Left forelimb (tissue), 1 donor: ENCODE results near the gene SERHL2.
"Not testable (repeated sequence)": the region's sequence is repeated elsewhere in the genome, so short reads cannot be mapped to it uniquely, and the experiment has no call there.

Source experiments
- DNase-seq: peaks from one replicate; pipeline ENCODE4 v3.0.0-alpha.2; 2018; ENCODE audit warnings: low spot score

SERHL2 gene

DNA sequence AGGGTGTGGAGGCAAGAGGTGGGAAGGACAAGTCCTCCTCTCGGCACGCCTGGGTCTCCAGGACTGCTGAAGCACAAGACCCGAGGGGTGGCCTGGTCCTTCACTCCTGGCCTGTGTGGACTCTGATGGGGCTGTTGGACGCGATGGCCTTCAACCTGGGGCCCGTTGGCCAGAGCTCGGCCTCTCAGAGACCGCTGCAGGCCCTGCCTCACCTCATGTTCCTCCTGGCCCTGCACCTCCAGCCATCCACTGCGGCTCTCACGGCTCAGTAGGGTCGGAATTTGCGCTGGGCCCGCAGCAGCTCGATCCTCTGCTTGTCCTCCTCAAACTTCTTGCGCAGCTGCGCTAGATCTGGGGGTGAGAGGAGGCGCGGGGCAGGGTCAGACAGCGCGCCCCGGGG lies 20.7 kb downstream of the SERHL2 start:
- DNase-seq: not testable (repeated sequence)

DNA sequence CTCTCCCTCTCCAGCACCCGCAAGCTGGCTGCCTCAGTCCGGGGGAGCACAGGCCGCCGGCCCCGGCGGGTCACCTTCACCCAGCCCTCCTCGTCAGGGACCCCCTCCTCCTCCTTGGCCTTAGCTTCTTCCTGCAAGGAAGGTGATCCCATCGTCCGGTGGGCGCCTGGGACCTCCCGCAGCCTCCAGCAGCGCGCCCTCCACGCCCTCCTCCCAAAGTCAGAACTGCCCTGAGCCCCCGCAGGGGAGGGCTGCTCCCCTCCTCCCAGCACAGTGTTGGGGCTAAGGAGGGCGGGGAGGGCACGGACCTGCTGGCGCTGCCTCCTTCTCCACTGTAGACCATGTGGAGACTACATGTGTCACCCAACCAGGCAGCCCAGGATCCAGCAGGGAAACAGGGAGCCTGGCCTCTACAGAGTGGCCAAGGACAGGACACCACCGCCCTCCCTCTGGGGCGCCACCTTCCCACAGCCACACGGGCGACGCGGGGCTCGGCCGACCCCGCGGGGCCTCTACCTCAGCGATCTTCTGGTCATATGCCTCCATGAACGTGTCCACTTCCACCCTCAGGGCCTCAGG lies 22.3 kb downstream of the SERHL2 start:
- not testable (repeated sequence) for DNase-seq

DNA sequence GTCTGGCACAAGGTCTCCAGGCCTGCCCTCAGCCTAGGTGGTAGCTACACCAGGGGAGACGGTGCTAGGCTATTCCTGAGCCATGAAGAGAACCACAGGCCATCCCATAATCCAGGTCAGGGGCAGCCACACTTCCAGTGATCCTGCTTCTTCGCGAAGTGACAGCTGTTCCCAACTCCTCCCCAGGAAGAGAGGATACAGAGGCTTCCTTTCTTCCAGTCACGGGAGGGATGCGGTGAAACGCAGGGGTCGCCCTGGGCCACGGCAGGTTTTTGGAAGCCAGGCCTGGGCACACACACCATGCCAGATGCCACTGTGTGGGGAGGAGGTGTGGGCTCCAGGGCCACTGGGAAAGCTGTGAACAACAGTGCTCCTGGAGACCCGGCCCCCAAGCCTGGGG lies 23.4 kb downstream of the SERHL2 start:
- not testable (repeated sequence) for DNase-seq

DNA sequence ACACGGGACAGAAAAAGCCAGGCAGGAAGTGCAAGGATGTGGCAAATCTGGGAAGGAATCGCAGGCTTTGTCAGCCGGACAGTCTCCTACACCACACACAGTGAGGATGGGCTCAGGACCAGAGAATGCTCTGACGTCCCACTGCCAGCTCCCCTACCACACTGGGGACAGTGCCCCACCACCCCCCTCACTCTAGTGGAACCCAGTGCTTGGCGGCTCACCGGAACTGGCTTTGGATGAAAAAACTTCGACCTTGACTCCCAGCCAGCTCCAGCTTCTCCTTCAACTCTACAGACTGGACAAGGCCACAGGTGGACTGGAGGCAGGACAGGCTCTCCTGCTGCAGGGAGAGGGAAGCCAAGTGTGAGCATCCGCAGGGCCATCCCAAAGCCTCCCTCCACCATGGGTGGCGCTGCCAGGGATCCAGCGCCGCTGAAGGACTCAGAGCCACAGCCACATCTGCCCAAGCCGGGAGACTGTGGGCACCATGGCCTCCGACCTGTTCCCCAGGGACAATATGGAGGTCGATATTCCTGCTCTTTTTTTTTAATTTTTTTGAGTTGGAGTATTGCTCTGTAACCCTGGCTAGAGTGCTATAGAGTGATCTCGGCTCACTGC lies 24.0 kb downstream of the SERHL2 start:
- no peak for DNase-seq

DNA sequence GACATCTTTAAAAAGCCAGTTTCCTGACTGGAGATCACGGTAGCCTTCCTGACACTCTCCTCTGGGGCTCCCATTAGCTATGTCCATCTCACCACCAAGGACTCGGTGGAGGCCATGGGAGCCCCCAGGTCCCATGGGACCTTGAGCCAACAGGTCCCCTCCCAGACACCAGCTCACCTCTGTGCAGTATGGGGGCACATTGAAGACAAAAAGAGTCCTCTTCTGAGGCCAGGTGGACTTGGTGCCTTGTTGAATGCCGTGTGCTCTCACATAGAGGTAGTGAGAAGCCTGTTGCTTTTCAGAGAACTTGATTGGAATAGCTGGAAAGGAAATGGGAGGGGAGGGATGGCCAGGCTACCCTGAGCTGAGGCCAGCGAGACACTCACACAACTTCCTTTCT lies 26.3 kb downstream of the SERHL2 start:
- not testable (repeated sequence) for DNase-seq

DNA sequence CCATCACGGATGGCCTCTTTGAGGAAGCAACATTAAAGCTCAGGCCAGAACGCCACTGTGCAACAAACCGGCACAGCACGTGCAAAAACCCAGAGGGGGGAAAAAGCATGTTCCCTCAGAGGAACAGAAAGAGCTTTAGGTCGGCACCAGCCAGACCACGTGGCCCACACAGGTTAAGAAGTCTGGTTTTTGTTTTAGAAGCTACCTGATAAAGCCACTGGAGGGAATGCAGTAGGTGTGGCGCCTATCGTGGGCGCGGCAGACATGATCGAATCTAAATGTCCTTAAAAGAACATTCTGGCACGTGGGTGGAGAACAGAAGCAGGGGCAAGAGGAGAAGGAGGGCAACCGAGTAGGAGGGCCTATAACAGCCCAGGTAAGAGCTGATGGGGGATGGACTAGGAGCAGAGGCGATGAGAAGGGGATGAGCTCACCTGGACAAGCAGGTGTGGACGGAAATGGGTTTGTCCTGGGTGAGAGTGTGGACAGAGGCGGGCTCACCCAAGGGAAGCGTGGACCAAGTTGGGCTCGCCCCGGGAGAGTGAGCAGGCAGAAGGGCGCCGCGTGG lies 27.5 kb downstream of the SERHL2 start:
- DNase-seq: not testable (repeated sequence)

DNA sequence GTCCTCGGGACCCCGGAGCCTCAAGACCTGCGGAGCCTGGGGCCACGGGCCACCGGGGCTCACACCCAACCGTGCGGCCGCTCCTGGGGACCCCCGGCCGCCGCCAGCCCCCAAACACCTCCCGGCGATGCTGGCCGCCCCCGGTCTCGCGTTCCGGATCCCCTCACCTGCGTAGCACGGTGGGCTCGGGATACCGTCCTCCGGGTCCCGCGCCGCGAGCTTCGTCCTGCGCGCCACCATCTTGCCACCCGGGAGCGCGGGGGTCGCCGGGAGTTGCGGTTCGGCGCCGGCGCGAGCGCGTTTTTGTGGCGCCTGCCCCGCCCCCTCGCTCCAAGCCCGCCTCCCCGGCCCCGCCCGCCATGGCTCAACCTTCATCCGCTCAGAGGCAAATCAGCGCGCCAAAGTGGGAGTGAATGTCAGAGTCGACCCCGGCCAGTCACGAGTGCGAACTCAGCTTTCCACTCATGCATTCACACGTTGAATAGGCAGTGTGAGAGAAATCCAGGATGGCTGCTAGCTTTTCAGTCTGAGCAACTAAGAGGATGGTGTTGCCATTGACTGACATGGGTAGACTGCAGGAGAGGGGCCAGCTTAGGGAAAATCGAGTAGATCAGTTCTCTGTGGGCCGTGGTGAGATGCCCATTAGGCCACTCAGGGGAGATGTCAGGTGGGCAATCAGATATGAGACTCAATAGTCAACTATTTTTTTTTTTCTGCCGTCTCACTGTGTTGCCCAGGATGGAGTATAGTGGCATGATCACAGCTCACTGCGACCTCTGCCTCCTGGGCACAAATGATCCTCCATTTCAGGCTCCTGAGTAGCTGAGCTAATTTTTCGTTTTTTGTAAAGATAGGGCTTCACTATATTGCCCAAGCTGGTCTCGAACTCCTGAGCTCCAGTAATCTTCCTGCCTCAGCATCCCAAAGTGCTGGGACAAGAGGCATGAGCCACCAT lies 28.3 kb downstream of the SERHL2 start:
- DNase-seq: peak; percentile 91

DNA sequence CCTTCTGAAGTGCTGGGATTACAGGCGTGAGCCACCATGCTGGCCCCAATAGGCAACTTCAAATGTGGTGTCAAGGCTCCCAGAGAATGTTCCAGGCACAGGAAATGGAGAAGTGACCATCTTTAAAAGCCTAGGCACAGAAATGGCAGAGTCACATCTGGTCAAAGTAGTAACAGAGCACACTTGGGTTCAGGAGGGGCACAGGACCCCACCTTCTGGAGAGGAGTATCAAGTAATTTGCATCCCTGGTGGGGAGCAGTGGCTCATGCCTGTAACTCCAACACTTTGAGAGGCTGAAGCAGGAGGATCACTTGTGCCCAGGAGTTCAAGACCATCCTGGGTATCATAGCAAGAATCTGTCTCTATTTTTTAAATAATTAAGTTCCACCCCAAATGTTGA lies 29.2 kb downstream of the SERHL2 start:
- DNase-seq: no peak

DNA sequence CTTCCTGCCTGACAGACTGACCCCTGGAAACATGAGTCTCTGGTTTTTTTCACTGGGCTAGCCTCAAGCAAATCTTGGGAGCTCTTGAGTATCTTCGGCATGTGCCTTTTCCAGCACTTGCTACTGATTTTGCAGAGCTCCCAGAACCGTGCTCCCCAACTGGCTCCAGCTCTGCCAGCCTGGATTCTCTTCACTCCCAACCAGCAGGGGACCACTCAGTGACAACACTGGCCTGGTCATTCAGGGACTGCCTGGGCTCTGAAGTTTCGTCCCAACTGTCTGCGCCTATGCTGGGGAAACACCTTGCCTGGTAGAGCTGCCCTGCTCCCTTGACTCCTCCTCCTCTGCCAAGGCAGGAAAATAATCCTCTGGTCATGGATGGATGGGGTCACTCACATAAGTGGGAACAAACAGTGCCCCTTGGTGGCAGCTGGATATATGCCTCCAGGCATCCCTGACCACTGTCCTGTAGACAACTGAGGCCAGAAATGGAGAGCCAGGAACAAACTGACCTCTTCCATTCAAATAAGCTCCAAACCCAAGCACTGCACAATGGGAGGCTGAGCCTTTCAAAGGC lies 30.7 kb downstream of the SERHL2 start:
- no peak for DNase-seq

DNA sequence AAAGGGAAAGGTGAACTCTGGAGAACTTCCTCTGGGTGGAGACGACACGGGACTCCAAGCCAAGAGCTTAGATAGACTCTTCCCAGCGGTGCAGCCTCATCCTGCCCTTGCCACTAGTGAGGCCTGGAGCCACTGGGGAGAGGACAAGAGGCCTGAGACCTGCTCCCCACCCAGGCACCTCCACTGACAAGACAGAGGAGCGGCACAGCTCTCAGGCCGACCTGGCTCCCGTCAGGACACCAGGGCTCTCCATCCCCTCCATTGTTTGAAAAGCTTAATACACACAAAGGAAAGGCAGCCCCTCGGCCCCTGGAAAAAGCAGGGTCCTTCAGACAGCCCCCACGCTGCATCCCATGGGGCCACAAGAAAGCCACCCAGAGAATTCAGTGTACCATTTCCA lies 31.3 kb downstream of the SERHL2 start:
- no peak for DNase-seq

DNA sequence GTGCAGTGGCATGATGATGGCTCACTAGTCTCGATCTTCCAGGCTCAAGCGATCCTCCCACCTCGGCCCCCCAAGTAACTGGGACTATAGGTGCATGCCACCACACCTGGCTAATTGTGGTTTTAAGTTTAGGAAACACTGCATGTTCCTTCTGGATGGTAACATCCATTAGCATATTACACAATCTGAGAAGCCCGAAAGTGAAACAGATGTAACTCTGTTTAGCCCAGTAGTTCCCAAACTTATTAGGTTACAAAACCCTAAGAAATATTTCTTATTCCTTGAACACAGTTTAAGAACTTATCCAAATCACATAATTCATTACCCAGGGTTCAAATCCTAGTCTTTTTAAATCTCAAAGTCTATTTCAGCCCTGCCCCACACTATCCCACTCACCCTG lies 32.6 kb downstream of the SERHL2 start:
- no peak for DNase-seq

DNA sequence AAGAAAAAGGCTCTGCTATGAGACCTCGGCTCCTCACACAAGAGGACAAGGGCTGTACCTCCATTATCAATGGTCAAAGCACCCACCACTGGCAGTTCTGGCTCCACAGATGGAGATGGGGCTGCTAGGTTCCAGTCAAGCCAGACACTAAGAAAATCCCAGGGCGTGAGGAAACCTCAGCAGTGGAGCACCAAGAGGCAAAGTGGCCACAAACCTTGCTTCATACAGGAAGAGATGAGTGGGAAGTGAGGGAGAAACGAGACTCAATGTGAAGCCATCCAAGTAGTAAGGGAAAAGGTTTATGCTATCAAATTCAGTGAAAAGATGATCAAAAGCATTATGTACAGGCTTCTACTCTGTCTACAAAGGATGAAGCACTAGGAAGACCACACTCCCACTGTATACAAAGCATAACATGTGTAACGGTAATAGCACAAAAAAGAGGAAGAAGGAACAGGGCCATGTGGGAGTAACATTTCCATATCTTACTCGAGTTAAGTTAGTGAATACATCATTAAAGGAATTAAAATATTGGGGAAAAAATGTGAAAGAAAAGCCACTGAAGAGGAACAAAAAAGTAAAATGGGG lies 33.9 kb downstream of the SERHL2 start:
- DNase-seq: no peak

DNA sequence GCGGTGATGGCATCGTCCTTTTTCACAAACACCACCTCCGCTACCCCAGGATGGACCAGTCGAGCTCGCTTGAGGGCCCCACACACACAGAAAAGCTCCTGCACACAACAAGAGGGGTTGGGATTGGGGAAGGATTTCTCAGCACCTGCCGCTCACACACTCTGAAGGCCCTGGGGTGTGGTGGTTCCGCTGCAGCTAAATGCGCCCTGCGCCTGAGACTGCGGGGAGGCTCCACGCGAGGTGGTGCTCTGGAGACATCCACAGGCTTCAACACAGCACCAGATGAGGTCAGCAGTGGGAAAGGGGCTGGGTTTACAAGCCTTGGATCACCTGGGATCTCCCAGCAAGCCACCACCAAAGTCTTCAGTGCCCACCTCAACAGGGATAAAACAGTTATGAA lies 38.2 kb downstream of the SERHL2 start:
- no peak for DNase-seq

DNA sequence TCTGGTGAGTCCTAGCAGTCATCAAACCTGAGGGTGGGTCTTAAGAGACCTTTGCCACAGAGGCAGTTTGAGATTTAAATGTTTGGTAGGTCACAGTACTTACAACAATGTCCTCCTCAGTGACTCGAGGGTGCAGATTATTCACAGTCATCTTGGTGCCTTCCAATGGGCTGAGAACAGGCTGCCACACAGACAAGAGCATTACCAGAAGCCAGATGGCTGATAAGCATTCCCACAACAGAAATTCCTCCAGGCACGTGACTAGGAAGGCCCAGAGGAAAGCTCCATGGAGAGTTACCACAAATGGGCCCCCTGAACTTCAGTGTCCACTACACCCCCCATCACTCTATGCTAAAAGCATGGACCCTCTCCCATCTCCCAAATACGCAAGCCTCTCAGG lies 41.7 kb downstream of the SERHL2 start:
- DNase-seq: no peak

DNA sequence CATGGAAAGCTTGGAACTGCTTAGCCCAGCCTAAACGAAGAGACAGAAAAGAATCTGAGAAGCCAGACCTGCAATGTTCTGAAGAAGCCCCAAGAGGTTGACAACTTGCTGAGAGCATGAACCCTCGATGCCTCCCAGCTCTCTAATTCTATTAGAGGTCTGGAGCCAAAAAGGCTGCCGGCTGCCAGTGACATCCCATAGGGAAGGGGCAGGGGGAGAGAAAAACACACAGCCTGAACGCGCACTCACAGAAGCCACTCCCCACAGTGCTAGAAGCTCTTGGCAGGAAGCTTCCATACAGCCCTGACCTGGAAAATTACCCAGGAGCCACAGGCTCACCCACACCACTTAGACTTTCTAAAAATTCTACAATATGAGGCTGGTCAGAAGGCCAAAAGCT lies 42.6 kb downstream of the SERHL2 start:
- DNase-seq: no peak

DNA sequence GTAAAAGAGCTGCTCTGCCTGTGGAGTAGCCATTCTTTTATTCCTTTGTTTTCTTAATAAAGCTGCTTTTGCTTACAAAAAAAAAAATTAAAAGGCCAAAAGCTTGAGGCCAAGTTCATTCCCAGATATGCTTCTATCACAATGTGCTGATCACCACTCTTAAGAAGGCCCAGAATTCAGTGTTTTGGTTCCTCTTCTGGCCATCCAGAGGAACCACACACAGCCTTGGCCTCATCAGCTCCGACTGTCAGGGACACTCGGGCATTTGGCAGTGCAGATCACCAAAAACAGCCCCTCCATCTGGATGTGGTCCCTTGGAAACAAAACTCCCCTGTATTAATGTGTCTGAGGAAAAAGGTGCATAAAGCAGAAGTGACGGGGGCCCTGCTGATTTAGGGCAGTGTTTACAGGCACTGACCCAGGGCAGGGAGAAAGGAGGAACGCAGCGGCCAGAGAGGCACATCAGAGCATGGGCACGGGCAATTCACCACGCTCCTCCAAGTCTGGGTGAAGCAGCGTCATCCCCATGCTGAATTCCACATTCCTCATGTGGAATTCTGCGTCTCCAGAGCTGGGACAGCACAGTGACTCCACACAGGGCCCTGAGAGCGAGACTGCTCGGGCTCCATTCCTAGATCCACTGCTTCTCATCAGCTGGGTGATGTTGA lies 43.2 kb downstream of the SERHL2 start:
- DNase-seq: no peak

DNA sequence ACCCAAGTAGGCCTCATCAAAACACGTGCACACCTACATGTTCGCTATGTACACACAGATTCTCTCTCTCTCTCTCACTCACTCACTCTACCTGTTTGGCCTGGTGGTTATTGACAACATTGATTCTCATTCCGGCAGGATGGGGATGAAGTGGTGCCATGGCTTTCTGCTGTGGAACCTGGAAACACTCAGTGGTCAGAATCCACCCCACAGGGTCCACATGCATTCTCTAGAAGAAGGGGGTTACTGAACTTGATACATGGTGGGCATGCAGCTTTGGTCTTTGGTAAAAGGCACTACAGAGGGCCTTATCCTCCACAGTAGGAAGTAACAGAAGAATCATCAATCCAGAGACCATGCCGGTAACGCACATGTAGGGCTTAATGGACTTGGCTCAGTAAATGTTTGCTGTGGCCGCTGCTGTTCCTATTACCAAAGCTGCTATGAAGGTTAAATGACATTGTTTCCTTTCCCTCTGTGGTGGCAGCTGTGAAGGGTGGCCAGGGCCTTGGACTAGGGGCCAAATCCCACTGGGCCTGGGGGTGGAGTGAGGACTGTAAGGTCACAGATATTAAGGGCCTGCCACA lies 48.2 kb downstream of the SERHL2 start:
- DNase-seq: no peak

DNA sequence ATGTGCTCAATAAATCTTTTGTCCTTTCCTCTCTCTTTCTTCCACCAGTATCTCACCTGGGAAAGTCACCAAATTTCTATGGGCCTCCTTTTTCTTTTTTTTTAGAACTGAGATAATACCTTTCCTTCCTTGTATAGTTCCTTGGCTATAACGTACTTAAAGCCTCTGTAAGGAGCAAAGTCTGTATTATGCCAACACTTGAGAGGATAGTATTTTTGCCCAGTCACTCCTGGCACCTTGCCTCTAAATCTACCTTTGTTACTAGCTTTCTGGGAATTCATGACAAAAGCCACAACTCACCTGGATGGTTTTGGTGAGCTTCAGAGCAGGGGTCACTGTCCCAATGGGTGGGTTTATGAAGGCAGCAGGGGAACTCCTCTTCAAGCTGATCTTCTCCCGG lies 48.7 kb downstream of the SERHL2 start:
- DNase-seq: no peak

DNA sequence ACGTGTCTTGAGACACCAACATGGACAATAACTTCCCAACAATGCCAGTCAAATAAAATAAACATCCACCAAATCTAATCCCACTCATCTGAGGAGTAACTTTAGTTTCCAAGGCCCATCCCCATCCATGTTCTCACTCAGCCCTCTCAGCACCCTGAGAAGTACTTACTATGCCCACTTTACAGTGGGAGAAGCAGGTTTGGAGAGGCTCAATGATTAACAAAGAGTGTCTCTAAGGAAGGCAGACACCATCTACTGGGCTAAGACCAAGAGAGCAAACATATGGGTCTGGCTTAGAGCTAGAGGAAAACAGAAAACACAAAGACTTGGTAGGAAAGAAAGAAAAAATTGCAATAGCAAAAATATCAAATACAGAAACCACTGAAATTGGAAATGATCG lies 49.7 kb downstream of the SERHL2 start:
- no peak for DNase-seq

DNA sequence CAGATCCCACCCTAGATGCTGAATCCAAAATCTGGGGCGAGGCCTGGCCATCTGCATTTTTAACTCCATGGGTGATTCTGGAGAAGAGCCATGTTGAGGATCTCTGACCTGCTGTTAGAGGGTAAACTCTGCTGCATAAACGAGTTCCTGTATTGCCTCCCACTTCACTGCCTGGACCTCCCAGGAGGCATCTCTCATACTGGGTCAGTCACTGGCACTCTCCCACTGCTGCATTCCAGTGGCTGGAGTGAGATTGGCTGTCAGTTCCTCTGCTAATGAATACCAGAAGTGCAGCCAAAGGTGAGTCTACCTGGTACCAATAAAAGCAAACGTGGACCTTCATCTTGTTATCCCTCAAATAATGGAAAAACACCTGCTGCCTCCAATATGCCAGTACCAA lies 50.6 kb downstream of the SERHL2 start:
- no peak for DNase-seq

DNA sequence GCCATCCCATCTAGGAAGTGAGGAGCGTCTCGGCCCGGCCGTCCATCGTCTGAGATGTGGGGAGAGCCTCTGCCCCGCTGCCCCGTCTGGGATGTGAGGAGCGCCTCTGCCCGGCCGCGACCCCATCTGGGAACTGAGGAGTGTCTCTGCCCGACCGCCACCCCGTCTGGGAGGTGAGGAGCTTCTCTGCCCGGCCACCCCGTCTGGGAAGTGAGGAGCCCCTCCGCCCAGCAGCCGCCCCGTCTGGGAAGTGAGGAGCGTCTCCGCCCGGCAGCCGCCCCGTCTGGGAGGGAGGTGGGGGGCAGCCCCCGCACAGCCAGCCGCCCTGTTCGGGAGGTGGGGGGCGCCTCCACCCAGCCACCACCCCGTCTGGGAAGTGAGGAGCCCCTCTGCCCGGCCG lies 53.9 kb downstream of the SERHL2 start:
- DNase-seq: not testable (repeated sequence)
